Lung (tissue), 12 donors: ENCODE results near the gene SLC26A11. TPM values are rescaled to one million over a fixed set of nuclear protein-coding genes. Genes with fewer than 3 reads are reported as not detected.

Experiments used
- ATAC-seq: fragments of 200-7000 bp; cut with Tn5 transposase; one replicate; pipeline ENCODE4 v1.9.1; 2020; ENCODE audit warnings: moderate number of reproducible peaks; ENCODE audit not compliant: insufficient read depth, low FRiP score
- DNase-seq, 3 donors: peaks; one replicate each; pipeline ENCODE4 v3.0.0-alpha.2; 2013 to 2017
- H3K27ac ChIP-seq, 2 donors: one replicate each; pipeline ENCODE4 v1.5.1; 2013; ENCODE audit warnings: mild to moderate bottlenecking in 2 of 2, moderate library complexity in 2 of 2, control low read depth in 1 of 2, inconsistent platforms in 1 of 2, low read depth in 1 of 2, low read length in 1 of 2
- H3K27me3 ChIP-seq, 3 donors: one replicate each; pipeline ENCODE4 v1.5.1; 2013; ENCODE audit warnings: low read length in 2 of 3; ENCODE audit not compliant: control insufficient read depth in 3 of 3, insufficient read depth in 3 of 3
- H3K36me3 ChIP-seq, 4 donors: one replicate each; pipeline ENCODE4 v1.5.1; 2013; ENCODE audit warnings: low read length in 4 of 4, mild to moderate bottlenecking in 1 of 4, moderate library complexity in 1 of 4; ENCODE audit not compliant: control insufficient read depth in 4 of 4, insufficient read depth in 4 of 4
- H3K4me1 ChIP-seq, 5 donors: one replicate each; pipeline ENCODE4 v1.5.1; 2013; ENCODE audit warnings: low read length in 5 of 5, mild to moderate bottlenecking in 2 of 5, moderate library complexity in 1 of 5; ENCODE audit not compliant: control insufficient read depth in 5 of 5, insufficient read depth in 5 of 5
- H3K4me3 ChIP-seq: one replicate; pipeline ENCODE4 v1.5.1; 2013; ENCODE audit warnings: mild to moderate bottlenecking, control low read depth, moderate library complexity
- H3K9ac ChIP-seq, 2 donors: one replicate each; pipeline ENCODE4 v1.5.1; 2013; ENCODE audit warnings: low read length in 2 of 2, control low read depth in 1 of 2; ENCODE audit not compliant: insufficient read depth in 1 of 2
- H3K9me3 ChIP-seq, 4 donors: one replicate each; pipeline ENCODE4 v1.5.1; 2013; ENCODE audit warnings: low read length in 3 of 4, mild to moderate bottlenecking in 1 of 4, moderate library complexity in 1 of 4; ENCODE audit not compliant: control insufficient read depth in 4 of 4, insufficient read depth in 3 of 4
- CTCF ChIP-seq: IDR thresholded peaks from 2 replicates; pipeline ENCODE4 v1.5.1; 2012; ENCODE audit warnings: mild to moderate bottlenecking; ENCODE audit errors: control extremely low read depth, extremely low read depth
- WGBS, 2 donors: extraction: QIAGEN DNeasy Blood & Tissue Kit; methylation state at CpG; one replicate each; pipeline ENCODE4 v1.1.7; 2013; 5-methylcytosine and 5-hydroxymethylcytosine counted together
- polyA plus RNA-seq, 2 donors: library from polyadenylated mRNA; stranded (reverse); fragments of 200-250 nt; gene quantifications; one replicate each; pipeline ENCODE4 v1.2.1, GENCODE V29; 2013
- total RNA-seq, 2 donors: library from RNA; depleted of rRNA in 1 of 2; stranded (reverse); fragments of >200 nt in 1 of 2; gene quantifications; one replicate each; pipeline ENCODE4 v1.2.1, GENCODE V29; 2014 to 2021
- donor health status: control.
- donor health status: control.
- donor health status: Bipolar disorder and iron deficiency.
- donor health status: healthy.
- donor health status: DM: yes; HTN: yes; CAD: no.

The SLC26A11 gene
- total and polyA plus RNA-seq, 4 donors, result 25.0 to 37.0 (median 31.0) TPM

GRCh38 chr17:80187515-80187941, 32.7 kb upstream of the SLC26A11 start:
- Histone ChIP-seq H3K4me1 (peaks cover 0 to 10% (median 4%) of the 10 kb centered on the region in 5 donors), H3K9me3 (no peaks in the 10 kb centered on the region), H3K9ac (no peak overlapping the region), H3K27ac (peak overlapping the region in 1 of 2 donors; percentile 65), H3K36me3 (no peaks in the 10 kb centered on the region), H3K4me3 (no peak overlapping the region), H3K27me3 (no peaks in the 10 kb centered on the region)
- TF ChIP-seq CTCF, result no peak
- peak in 2 of 3 donors; percentile 9 to 41 for DNase-seq
- WGBS, 2 donors, result 42 to 62% methylated on average over 18 of the region's 18 CpGs
- ATAC-seq, result no peak

GRCh38 chr17:80189611-80190010, 30.6 kb upstream of the SLC26A11 start:
- no peak overlapping the region for H3K4me3 ChIP-seq
- H3K9ac ChIP-seq, result no peak overlapping the region
- ATAC-seq (no peak), DNase-seq (no peak)
- H3K4me1 ChIP-seq, result peaks cover 0 to 10% (median 4%) of the 10 kb centered on the region in 5 donors
- H3K9me3 ChIP-seq, result no peaks in the 10 kb centered on the region
- H3K36me3 ChIP-seq, result no peaks in the 10 kb centered on the region
- TF ChIP-seq CTCF, result no peak
- no peak overlapping the region for H3K27ac ChIP-seq
- 90 to 93% methylated on average over 23 of the region's 23 CpGs for WGBS, 2 donors
- no peaks in the 10 kb centered on the region for H3K27me3 ChIP-seq

- no peaks in the 10 kb centered on the region for H3K36me3 ChIP-seq
- no peaks in the 10 kb centered on the region for H3K9me3 ChIP-seq
- no peak overlapping the region for H3K9ac ChIP-seq
- peaks cover 0 to 10% (median 4%) of the 10 kb centered on the region in 5 donors for H3K4me1 ChIP-seq
- DNase-seq (no peak), ATAC-seq (no peak)
- H3K27ac ChIP-seq, result no peak overlapping the region
- H3K4me3 ChIP-seq, result no peak overlapping the region
- no peak for TF ChIP-seq CTCF
- WGBS, 2 donors, result 94 to 98% methylated on average over 10 of the region's 10 CpGs
- H3K27me3 ChIP-seq, result no peaks in the 10 kb centered on the region
Measured at GRCh38 chr17:80190716-80191115, 29.5 kb upstream of the SLC26A11 start.

- DNase-seq, result no peak
- Histone ChIP-seq H3K4me3 (no peak overlapping the region), H3K4me1 (peaks cover 0 to 10% (median 4%) of the 10 kb centered on the region in 5 donors), H3K9ac (no peak overlapping the region), H3K27ac (no peak overlapping the region), H3K9me3 (no peaks in the 10 kb centered on the region), H3K36me3 (no peaks in the 10 kb centered on the region), H3K27me3 (no peaks in the 10 kb centered on the region)
- no peak for ATAC-seq
- TF ChIP-seq CTCF, result no peak
- WGBS, 2 donors, result 85 to 90% methylated on average over 20 of the region's 20 CpGs
Measured at GRCh38 chr17:80191192-80191591, 29.0 kb upstream of the SLC26A11 start.
